NCI-H748 (cell line): ENCODE data around the gene HDAC11.

ENCODE experiments used
- DNase-seq: peaks from one replicate; lab custom pipeline; 2025; ENCODE audit not compliant: unreplicated experiment; lab: John Stamatoyannopoulos, UW

HDAC11 gene

GRCh38 chr3:13506680-13507079, 26.6 kb downstream of the HDAC11 start:
- no peak for DNase-seq

- no peak for DNase-seq
Observed at GRCh38 chr3:13507247-13507569, 27.1 kb downstream of the HDAC11 start.

GRCh38 chr3:13507570-13508339, 27.6 kb downstream of the HDAC11 start:
- DNase-seq, result no peak

- no peak for DNase-seq
Observed at GRCh38 chr3:13508496-13508895, 28.4 kb downstream of the HDAC11 start.

- DNase-seq, result no peak
Observed at GRCh38 chr3:13509059-13509815, 29.1 kb downstream of the HDAC11 start.

GRCh38 chr3:13509816-13510192, 29.7 kb downstream of the HDAC11 start:
- no peak for DNase-seq

- no peak for DNase-seq
Observed at GRCh38 chr3:13512451-13512850, 32.3 kb downstream of the HDAC11 start.

- no peak for DNase-seq
Observed at GRCh38 chr3:13513051-13513912, 33.2 kb downstream of the HDAC11 start.

GRCh38 chr3:13513913-13514517, 33.9 kb downstream of the HDAC11 start:
- DNase-seq, result no peak

- DNase-seq, result no peak
Observed at GRCh38 chr3:13514639-13515435, 34.7 kb downstream of the HDAC11 start.

- DNase-seq, result no peak
Observed at GRCh38 chr3:13515786-13516759, 36.0 kb downstream of the HDAC11 start.

- no peak for DNase-seq
Observed at GRCh38 chr3:13516760-13517135, 36.6 kb downstream of the HDAC11 start.

- no peak for DNase-seq
Observed at GRCh38 chr3:13517253-13517977, 37.3 kb downstream of the HDAC11 start.

GRCh38 chr3:13518516-13518953, 38.4 kb downstream of the HDAC11 start:
- no peak for DNase-seq

GRCh38 chr3:13519006-13519791, 39.1 kb downstream of the HDAC11 start:
- DNase-seq, result no peak

- DNase-seq, result no peak
Observed at GRCh38 chr3:13520326-13520880, 40.3 kb downstream of the HDAC11 start.

- no peak for DNase-seq
Observed at GRCh38 chr3:13521309-13521708, 41.2 kb downstream of the HDAC11 start.
